Activated CD4-positive, alpha-beta T cell treated with anti-CD3 and anti-CD28 coated beads, Interleukin-2, Interleukin-4, amounts not matched to agents 100 ng/mL and 50 ng/mL, durations not matched to agents 16 hours and 8 hours (primary cell): Measurements from ENCODE around the gene GPR139.

Source experiments
- DNase-seq: peaks from one replicate; pipeline ENCODE4 v3.0.0-alpha.2; 2020; ENCODE audit warnings: low spot score

GPR139 gene

GRCh38 chr16:20053336-20053735 is 20.4 kb downstream of the GPR139 start:
- no peak for DNase-seq

- no peak for DNase-seq
Measured at GRCh38 chr16:20051611-20052010, 22.1 kb downstream of the GPR139 start.

- no peak for DNase-seq
Measured at GRCh38 chr16:20051147-20051546, 22.5 kb downstream of the GPR139 start.

GRCh38 chr16:20049831-20050230 is 23.9 kb downstream of the GPR139 start:
- DNase-seq, result no peak

- DNase-seq, result no peak
Measured at GRCh38 chr16:20045886-20046285, 27.8 kb downstream of the GPR139 start.

- no peak for DNase-seq
Measured at GRCh38 chr16:20042848-20043247, 30.8 kb downstream of the GPR139 start.

GRCh38 chr16:20041924-20042596 is 31.6 kb downstream of the GPR139 start:
- no peak for DNase-seq

GRCh38 chr16:20040011-20040410 is 33.7 kb downstream of the GPR139 start:
- no peak for DNase-seq

GRCh38 chr16:20029611-20030010 is 44.1 kb downstream of the GPR139 start:
- no peak for DNase-seq

GRCh38 chr16:20026361-20027072 is 47.2 kb downstream of the GPR139 start:
- no peak for DNase-seq

GRCh38 chr16:20023190-20023589 is 50.5 kb downstream of the GPR139 start:
- no peak for DNase-seq

GRCh38 chr16:20020976-20021375 is 52.7 kb downstream of the GPR139 start:
- no peak for DNase-seq

GRCh38 chr16:20020083-20020482 is 53.6 kb downstream of the GPR139 start:
- no peak for DNase-seq

GRCh38 chr16:20016234-20016633 is 57.5 kb downstream of the GPR139 start:
- no peak for DNase-seq

GRCh38 chr16:20004931-20005330 is 68.8 kb downstream of the GPR139 start:
- no peak for DNase-seq

- DNase-seq, result no peak
Measured at GRCh38 chr16:20002936-20003335, 70.8 kb downstream of the GPR139 start.

GRCh38 chr16:20001856-20002707 is 71.6 kb downstream of the GPR139 start:
- DNase-seq, result no peak

GRCh38 chr16:19997734-19998133 is 76.0 kb downstream of the GPR139 start:
- DNase-seq, result no peak

GRCh38 chr16:19997264-19997663 is 76.4 kb downstream of the GPR139 start:
- no peak for DNase-seq

GRCh38 chr16:19994466-19995170 is 79.1 kb downstream of the GPR139 start:
- no peak for DNase-seq

- DNase-seq, result no peak
Measured at GRCh38 chr16:19991614-19992013, 82.1 kb downstream of the GPR139 start.

GRCh38 chr16:19984135-19984534 is 89.6 kb downstream of the GPR139 start:
- no peak for DNase-seq
